ENCODE data around the gene ARHGAP6.

DNA sequence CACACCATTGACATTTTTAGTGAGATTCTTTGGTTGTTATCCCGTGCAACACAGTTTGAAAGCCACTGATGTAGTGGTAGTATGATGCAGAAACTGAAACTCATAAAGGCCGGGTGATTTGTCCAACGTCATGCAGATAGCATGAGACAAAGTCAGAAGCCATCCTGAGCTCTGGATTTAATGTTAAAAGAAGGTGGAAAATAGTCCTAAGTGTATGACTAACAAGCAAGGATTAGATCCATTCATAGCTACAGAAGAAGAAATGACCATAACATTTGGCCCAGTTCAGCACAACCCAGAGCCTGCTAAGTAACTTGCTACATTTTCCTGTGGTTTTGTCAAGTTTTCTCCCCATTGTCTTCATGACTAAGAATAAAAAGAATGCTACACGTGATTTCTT, 230.2 kb downstream of the ARHGAP6 start:
- no peak for TF ChIP-seq NFIC (IDR thresholded peaks at IDR 0.05)
- no peak for TF ChIP-seq POLR2AphosphoS5 (IDR thresholded peaks at IDR 0.05; ENCODE audit: control insufficient read depth, insufficient read depth, low read depth, low read length)
- TF ChIP-seq, protein P1, sequence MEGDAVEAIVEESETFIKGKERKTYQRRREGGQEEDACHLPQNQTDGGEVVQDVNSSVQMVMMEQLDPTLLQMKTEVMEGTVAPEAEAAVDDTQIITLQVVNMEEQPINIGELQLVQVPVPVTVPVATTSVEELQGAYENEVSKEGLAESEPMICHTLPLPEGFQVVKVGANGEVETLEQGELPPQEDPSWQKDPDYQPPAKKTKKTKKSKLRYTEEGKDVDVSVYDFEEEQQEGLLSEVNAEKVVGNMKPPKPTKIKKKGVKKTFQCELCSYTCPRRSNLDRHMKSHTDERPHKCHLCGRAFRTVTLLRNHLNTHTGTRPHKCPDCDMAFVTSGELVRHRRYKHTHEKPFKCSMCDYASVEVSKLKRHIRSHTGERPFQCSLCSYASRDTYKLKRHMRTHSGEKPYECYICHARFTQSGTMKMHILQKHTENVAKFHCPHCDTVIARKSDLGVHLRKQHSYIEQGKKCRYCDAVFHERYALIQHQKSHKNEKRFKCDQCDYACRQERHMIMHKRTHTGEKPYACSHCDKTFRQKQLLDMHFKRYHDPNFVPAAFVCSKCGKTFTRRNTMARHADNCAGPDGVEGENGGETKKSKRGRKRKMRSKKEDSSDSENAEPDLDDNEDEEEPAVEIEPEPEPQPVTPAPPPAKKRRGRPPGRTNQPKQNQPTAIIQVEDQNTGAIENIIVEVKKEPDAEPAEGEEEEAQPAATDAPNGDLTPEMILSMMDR (IDR thresholded peaks at IDR 0.05 in 2 of 3, conservative IDR thresholded peaks at IDR 0.05 in 1 of 3; ENCODE audit: insufficient read depth in 2 of 3, low read depth in 1 of 3, low read length in 3 of 3) = no peak
- no peak for TF ChIP-seq PHB2 (IDR thresholded peaks at IDR 0.05; ENCODE audit: low read depth)
- no peak for TF ChIP-seq GATAD2B (IDR thresholded peaks at IDR 0.05; ENCODE audit: borderline replicate concordance)
- no peak for TF ChIP-seq JUN (IDR thresholded peaks at IDR 0.05; ENCODE audit: borderline replicate concordance, low read depth, low read length)
- TF ChIP-seq JUN (CRISPR knock-in tag; IDR thresholded peaks at IDR 0.05; ENCODE audit: borderline replicate concordance) = no peak
